C4-2B (cell line): Measurements from ENCODE around the gene MS4A4E.

Experiments used
- H3K27ac ChIP-seq: fragments of 450-650 bp; 2 replicates; pipeline ENCODE4 v1.5.1; 2017
- ZFX ChIP-seq: fragments of 450-650 bp; IDR thresholded peaks from 2 replicates; pipeline ENCODE4 v1.6.1; 2017
- TF ChIP-seq, protein P1 (sequence below): fragments of 450-650 bp; conservative IDR thresholded peaks from 2 replicates; pipeline ENCODE4 v1.5.1; 2017; ENCODE audit warnings: mild to moderate bottlenecking

MS4A4E gene

DNA sequence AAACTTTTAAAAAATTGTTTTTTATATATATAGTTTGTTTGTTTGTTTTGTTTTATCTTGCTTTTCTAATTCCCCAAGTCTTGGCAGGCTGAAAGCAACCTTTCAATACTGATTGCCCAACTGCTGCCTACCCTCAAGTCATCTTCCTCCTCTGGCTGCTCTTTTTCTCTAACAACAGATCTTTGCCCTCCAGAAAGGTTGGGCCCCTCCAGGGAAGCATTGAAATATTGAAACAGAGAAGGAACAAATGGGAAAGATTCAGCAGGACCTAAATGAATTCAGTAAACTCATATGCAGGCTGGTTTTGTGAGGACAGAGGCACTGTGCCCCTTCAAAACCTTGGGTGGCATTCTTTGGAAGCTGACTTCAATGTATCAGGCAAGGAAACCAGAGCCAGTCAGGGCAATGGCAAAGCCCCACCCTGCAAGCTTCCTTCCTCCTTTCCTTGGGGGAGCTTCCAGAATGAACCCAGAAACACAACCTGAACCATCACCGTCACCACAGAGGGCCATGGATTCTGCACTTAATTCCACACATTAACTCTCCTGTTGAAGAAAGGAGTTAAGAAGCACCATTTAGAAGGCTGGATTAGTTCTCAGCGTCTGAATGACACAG lies 59.2 kb downstream of the MS4A4E start:
- H3K27ac ChIP-seq = no peak overlapping the region
- TF ChIP-seq ZFX = no peak
- TF ChIP-seq, protein P1, sequence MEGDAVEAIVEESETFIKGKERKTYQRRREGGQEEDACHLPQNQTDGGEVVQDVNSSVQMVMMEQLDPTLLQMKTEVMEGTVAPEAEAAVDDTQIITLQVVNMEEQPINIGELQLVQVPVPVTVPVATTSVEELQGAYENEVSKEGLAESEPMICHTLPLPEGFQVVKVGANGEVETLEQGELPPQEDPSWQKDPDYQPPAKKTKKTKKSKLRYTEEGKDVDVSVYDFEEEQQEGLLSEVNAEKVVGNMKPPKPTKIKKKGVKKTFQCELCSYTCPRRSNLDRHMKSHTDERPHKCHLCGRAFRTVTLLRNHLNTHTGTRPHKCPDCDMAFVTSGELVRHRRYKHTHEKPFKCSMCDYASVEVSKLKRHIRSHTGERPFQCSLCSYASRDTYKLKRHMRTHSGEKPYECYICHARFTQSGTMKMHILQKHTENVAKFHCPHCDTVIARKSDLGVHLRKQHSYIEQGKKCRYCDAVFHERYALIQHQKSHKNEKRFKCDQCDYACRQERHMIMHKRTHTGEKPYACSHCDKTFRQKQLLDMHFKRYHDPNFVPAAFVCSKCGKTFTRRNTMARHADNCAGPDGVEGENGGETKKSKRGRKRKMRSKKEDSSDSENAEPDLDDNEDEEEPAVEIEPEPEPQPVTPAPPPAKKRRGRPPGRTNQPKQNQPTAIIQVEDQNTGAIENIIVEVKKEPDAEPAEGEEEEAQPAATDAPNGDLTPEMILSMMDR = no peak

DNA sequence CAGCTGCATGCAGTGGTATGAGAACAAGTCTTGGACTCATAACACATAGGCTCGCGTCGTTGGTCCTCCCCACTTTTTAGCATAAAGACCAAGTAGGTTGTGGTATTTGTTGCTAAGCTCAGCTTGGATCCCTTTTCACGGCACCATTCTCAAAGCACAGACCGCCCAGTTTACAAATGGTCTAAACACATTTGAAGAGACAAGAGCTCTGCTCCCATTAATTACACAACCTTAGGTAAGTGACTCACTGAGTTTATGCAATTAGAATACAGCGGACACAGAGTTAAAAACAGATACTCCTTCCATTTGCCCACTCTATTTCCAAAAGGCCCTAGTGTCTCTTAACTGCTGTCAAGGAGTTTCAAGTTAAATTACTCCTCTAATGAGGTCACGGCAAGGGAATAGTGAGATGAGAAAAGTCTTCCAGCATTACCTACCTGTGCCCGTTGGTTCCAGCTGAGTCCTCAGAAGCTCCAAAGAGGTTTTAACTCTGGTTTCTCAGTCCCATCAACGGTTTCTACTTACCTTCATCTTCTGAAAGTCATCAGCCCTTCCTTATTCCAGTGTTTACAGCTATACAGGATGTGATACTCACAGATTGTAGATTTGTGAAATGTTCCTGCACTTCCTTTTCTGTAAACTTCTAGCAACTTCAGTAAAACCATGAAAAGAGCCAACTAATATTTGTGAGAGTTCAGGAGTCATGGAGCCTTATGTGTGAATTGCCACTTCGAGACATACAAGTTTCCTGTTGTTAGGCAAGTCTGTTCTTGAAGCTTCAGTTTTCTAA lies 60.2 kb downstream of the MS4A4E start, which contains the start of gene MS4A6A:
TSS of gene MS4A6A (minus strand) at position 543 of the 790 bp plus-strand sequence. CDS start 1,356 bp downstream, outside the sequence.
- H3K27ac ChIP-seq = no peak within 1 kb of the TSS
- TF ChIP-seq ZFX = no peak
- TF ChIP-seq, protein P1 = no peak

DNA sequence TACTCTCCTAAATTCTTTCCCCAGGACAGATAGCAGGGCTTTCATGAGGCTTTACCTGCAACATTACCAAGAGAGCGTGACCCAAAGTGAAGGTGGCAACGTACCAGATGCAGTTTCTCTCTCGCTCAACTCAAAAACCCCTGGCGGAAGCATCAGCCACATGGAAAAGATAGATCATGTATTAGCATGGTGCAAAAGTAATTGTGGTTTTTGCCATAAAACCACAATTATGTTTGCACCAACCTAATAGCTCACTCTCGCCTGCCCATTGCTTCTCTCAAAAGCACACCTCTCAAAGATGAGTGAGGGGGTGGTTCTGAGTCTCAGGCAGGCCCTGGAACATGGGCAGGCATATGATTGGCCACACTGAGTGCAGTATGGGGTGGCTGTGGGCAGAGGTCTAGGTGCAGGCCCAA lies 67.1 kb downstream of the MS4A4E start:
- H3K27ac ChIP-seq = no peak overlapping the region
- no peak for TF ChIP-seq ZFX
- TF ChIP-seq, protein P1 = no peak

DNA sequence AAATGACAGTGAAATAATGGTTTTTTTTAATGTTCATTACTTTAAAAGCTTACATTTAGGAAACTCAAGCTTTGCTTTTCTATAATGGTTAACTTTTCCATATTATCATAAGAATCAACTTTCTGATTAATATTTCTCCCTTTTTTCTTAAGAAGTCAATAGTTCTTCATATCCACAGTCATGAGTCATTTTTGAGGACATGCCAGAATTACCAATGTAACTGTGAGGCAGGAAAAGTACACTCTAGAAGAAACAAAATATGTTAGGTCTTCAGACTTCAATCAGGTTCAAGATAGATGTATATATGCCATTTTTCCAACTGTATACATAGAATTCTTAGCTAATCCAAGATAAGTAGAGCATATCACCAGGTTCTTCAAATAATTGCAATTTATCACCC lies 70.9 kb downstream of the MS4A4E start:
- H3K27ac ChIP-seq = no peak overlapping the region
- no peak for TF ChIP-seq ZFX
- TF ChIP-seq, protein P1 = no peak

DNA sequence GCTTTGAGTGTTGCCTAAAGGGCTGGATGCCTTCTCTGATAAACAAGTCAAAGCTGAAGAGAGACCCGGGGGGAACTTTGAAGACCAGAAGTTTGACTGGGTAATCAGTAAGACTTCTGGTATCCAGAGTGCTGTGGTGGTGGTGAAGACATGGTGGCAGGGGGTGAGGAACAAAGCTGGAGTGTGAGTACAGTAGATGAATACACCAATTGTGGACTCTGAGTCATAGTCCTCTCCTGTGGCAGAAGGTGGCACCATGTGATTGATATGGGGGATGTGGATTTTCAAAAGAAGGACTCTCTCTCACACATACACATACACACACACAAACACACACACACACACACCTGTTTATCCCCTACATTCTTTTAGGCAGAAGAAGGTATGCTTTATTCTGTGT lies 72.4 kb downstream of the MS4A4E start:
- TF ChIP-seq ZFX = no peak
- TF ChIP-seq, protein P1 = no peak
- H3K27ac ChIP-seq = no peak overlapping the region

DNA sequence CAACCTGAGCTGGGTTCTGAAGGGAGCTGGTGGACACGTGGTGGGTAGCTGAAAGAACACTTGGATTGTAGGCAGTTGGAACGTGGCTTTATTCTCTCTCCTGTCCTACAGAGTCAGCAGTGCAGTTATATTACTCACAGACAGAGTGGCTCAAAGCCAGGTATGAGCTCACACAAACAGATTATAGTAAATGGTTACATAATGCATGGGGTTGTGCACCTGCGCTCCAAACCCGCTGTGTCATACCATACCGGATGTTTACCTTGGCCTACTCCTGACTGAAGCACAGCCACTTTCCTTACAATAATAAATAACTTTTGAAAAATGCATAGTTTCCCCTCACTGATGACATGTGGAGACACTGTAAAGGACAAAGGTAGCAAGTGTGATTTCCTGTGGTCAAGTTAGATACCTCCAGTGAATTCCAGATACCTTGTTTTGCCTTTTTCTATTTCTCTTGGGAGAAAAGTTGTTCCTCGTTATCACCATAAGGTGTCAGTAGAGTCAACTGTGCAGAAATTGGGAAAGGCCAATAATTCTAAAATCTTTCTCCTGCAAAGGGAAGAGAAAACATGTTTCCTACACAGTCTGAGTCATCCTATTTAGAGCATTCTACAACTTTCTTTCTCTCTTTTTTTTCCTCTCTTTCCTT lies 73.5 kb downstream of the MS4A4E start:
- TF ChIP-seq, protein P1 = peak; percentile 52
- no peak for TF ChIP-seq ZFX
- no peak overlapping the region for H3K27ac ChIP-seq

DNA sequence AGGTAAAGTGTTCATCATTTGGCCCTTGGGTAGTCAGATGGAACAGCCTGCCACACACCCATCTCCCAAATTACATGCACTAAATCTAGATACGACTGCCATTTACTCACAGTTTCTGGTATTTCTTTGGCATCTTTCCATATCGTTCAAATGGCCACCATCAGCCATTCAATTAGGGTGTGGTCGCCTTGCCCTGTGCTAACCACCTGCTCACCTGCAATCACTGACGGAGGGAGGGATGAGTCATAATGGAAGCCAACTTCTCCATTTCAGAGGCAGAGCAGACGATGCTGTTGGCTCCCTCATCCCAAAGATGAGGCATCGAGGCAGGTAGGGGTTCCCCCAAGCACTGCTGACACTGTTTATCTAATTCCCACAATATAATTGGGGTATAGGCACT lies 74.6 kb downstream of the MS4A4E start:
- TF ChIP-seq, protein P1 = no peak
- no peak for TF ChIP-seq ZFX
- no peak overlapping the region for H3K27ac ChIP-seq
